Activated B cell treated with CpG ODN at 0.5 μM for 24 hours (primary cell): Measurements from ENCODE around the gene PSENEN. TPM values are rescaled to one million over a fixed set of nuclear protein-coding genes. Genes with fewer than 3 reads are reported as not detected.

Source experiments
- ATAC-seq: fragments of 200-7000 bp; cut with Tn5 transposase; one replicate; pipeline ENCODE4 v1.10.0; 2021; ENCODE audit warnings: low read depth, mild to moderate bottlenecking, moderate library complexity
- CTCF ChIA-PET: fragments of 350-600 bp; sonication (Branson Sonifier 250); formaldehyde crosslinking; loops from one replicate; lab custom pipeline; 2021; ENCODE audit warnings: antibody characterized with exemption; lab: Charles Lee
- POLR2A ChIA-PET: fragments of 350-600 bp; sonication (Branson Sonifier 250); formaldehyde crosslinking; loops from one replicate; lab custom pipeline; 2021; ENCODE audit warnings: antibody characterized with exemption; lab: Charles Lee
- DNase-seq: peaks from one replicate; pipeline ENCODE4 v3.0.0; 2022
- H3K27ac Mint-ChIP-seq: one replicate; pipeline ENCODE4 v1.8.0; 2020; ENCODE audit warnings: mixed read lengths
- H3K27me3 Mint-ChIP-seq: one replicate; pipeline ENCODE4 v1.8.0; 2021; ENCODE audit warnings: mixed read lengths
- H3K36me3 Mint-ChIP-seq: one replicate; pipeline ENCODE4 v1.8.0; 2021; ENCODE audit warnings: low read depth, mixed read lengths
- H3K4me1 Mint-ChIP-seq: one replicate; pipeline ENCODE4 v1.8.0; 2021; ENCODE audit warnings: mixed read lengths
- H3K4me3 Mint-ChIP-seq: one replicate; pipeline ENCODE4 v1.8.0; 2020; ENCODE audit warnings: mild to moderate bottlenecking, mixed read lengths
- H3K9me3 Mint-ChIP-seq: one replicate; pipeline ENCODE4 v1.8.0; 2020; ENCODE audit warnings: mixed read lengths
- intact Hi-C: fragments of 100-400 bp; cut with micrococcal nuclease; formaldehyde crosslinking; loops from one replicate; pipeline ENCODE4 v1.15.1; 2024
- total RNA-seq: library from RNA; stranded (reverse); gene quantifications from 2 replicates; pipeline ENCODE4 v1.2.3, GENCODE V29; 2022
- TF ChIP-seq, protein P1 (sequence below): fragments of 200-600 bp; IDR thresholded peaks from one replicate; pipeline ENCODE4 v1.8.0; 2022; ENCODE audit warnings: antibody characterized with exemption, mild to moderate bottlenecking

The PSENEN gene
- total RNA-seq, 1 donor from 2014 or later = 45.0 TPM

DNA sequence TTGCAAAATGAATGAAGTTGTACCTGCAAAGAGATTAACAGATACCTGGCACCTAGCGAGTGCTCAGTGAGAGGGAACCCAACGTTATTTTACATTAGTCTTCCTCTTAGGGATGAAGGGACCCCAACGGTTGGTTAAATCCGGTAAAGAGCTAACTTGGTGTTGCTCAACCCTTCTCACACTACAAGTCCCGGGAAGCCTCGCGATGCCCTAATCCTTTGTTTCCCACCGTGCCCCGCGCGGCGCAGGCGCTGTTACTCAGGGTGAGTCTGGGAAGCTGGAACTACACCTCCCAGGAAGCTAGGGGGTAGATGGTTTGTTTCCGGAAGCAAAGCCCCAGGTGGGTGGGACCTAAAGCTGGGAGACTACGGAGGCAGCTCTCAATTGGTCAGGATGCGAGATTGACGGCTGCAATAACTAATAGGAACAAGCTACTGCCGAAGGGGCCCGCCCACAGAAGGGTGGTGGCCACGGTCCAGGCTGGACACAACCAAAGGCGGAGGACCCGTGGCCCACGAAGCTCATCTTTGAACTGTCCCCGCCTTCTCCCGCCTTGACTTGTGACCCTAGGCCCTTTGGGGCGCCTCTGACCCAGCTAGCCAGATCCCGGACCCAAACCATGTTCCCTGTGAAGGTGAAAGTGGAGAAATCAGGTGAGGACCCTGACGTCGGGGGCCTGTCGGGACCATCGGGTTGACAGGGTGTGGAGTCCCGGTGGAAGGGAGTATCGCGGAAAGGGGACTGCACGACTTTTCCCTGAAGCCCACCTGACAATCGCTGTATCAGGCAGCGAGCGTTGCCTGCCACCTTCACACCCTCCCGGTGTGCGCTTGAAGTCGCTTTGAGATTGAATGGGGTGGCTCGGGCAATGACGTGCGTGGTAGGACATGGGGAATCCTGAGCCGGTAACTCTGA, 2.9 kb downstream of the PSENEN start, which contains the start of gene LIN37:
LIN37 (plus strand) TSS at position 471 of the 915 bp plus-strand sequence; CDS start at position 620, 149 bp downstream.
- ChIA-PET POLR2A (interaction anchor here (0.5 to 2.5 kb wide), 20 partner anchors 8 to 565 kb away, joined by 3 to 16 read pairs (median 6); partner anchors contain the start of genes ALKBH6, ATP4A, COX6B1 and FFAR1), CTCF (interaction anchor here (0.7 to 1.2 kb wide), 2 partner anchors 11 to 54 kb away, joined by 3 to 4 read pairs; no protein-coding TSS in a partner anchor)
- H3K27me3 Mint-ChIP-seq = no peaks in the 10 kb centered on the region
- H3K36me3 Mint-ChIP-seq = peaks cover 30% of the 10 kb centered on the region
- DNase-seq = peak; percentile 91
- H3K9me3 Mint-ChIP-seq = no peaks in the 10 kb centered on the region
- intact Hi-C loops = loop anchor here (1.0 to 10.0 kb wide), 8 partner anchors 10 to 1566 kb away; partner anchors contain the start of genes ARHGAP33, OVOL3, POLR2I and PROSER3
- peak within 1 kb of the TSS; percentile 96 for H3K27ac Mint-ChIP-seq
- TF ChIP-seq, protein P1, sequence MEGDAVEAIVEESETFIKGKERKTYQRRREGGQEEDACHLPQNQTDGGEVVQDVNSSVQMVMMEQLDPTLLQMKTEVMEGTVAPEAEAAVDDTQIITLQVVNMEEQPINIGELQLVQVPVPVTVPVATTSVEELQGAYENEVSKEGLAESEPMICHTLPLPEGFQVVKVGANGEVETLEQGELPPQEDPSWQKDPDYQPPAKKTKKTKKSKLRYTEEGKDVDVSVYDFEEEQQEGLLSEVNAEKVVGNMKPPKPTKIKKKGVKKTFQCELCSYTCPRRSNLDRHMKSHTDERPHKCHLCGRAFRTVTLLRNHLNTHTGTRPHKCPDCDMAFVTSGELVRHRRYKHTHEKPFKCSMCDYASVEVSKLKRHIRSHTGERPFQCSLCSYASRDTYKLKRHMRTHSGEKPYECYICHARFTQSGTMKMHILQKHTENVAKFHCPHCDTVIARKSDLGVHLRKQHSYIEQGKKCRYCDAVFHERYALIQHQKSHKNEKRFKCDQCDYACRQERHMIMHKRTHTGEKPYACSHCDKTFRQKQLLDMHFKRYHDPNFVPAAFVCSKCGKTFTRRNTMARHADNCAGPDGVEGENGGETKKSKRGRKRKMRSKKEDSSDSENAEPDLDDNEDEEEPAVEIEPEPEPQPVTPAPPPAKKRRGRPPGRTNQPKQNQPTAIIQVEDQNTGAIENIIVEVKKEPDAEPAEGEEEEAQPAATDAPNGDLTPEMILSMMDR = no peak
- H3K4me1 Mint-ChIP-seq = peaks cover 48% of the 10 kb centered on the region
- peak; percentile 73 for ATAC-seq
- peak within 1 kb of the TSS; percentile 98 for H3K4me3 Mint-ChIP-seq

DNA sequence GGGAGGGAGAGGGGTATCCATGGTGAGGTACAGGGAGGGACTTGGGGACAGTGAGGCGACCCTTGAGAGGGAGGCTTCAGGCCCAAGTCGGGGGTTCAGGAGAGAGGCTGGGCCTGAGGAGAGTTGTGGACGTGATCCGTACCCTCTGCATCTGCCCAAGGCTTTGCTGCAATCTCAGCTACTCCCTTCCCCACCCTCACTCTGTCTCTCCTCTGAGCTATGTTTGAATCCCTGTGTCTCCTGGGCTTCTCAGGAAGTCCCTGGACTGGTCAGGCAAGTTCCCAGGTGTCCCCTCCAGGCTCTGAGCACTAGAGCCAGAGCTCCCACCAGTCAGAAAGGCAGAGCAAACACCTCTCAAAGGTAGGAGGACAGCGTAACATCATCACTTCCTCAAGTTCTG, 4.7 kb downstream of the PSENEN start:
- intact Hi-C loops = no loop called here
- DNase-seq (no peak), ATAC-seq (no peak)
- Mint-ChIP-seq H3K27ac (no peak overlapping the region), H3K4me1 (peaks cover 37% of the 10 kb centered on the region), H3K36me3 (peaks cover 38% of the 10 kb centered on the region), H3K4me3 (no peak overlapping the region), H3K27me3 (peaks cover 5% of the 10 kb centered on the region), H3K9me3 (no peaks in the 10 kb centered on the region)
- TF ChIP-seq, protein P1 = no peak
- ChIA-PET CTCF (no interaction called here), POLR2A (interaction anchor here (0.6 to 2.5 kb wide), 3 partner anchors 7 to 48 kb away, joined by 3 to 9 read pairs (median 6); no protein-coding TSS in a partner anchor)

DNA sequence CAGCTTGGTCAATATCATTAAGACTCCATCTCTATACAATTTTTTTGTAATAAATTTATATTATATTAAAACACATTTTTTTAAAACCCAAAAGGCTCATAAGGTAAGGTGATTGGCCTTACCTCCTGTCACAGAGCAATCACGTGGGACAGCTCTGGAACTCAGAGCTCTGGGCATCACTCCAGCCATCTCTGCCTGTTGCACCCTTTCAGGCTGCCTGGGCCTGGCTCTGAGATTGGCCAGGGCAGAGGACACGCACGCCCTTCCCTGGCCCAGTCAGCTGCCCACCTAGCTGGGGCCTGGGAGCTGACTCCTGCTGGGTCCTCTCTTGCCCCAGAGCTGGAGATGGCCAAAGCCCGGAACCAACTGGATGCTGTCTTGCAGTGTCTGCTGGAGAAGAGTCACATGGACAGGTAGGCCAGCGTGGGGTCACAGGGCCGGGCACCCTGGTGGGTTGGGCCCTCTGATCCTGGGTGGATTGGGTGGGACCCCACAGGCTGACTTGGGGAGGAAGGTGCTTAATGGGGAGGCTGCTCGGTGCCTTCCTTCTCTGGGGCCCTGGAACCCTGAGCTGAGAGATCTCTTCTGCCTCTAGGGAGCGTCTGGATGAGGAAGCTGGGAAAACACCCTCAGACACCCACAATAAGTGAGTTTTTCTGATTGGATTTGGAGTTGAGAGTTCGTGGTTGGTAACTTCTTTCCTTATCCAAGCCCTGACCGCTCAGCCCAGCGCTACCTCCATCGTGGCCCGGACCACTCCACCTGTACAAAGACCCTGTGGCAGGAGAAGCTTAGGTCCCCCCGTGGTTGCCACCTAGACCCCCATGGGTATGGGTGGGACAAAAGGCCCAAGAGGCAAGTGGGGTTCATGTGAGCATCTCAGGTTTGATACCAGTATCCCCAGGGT, 6.6 kb downstream of the PSENEN start:
- peaks cover 32% of the 10 kb centered on the region for H3K36me3 Mint-ChIP-seq
- no peak for DNase-seq
- POLR2A ChIA-PET = interaction anchor here (0.6 to 1.1 kb wide), 3 partner anchors 10 to 152 kb away, joined by 3 to 6 read pairs (median 6); partner anchors contain the start of genes IGFLR1 and NFKBID
- no peak overlapping the region for H3K4me3 Mint-ChIP-seq
- H3K27ac Mint-ChIP-seq = no peak overlapping the region
- intact Hi-C loops = no loop called here
- CTCF ChIA-PET = no interaction called here
- no peaks in the 10 kb centered on the region for H3K9me3 Mint-ChIP-seq
- no peak for ATAC-seq
- H3K27me3 Mint-ChIP-seq = peaks cover 12% of the 10 kb centered on the region
- TF ChIP-seq, protein P1 = no peak
- peaks cover 35% of the 10 kb centered on the region for H3K4me1 Mint-ChIP-seq

DNA sequence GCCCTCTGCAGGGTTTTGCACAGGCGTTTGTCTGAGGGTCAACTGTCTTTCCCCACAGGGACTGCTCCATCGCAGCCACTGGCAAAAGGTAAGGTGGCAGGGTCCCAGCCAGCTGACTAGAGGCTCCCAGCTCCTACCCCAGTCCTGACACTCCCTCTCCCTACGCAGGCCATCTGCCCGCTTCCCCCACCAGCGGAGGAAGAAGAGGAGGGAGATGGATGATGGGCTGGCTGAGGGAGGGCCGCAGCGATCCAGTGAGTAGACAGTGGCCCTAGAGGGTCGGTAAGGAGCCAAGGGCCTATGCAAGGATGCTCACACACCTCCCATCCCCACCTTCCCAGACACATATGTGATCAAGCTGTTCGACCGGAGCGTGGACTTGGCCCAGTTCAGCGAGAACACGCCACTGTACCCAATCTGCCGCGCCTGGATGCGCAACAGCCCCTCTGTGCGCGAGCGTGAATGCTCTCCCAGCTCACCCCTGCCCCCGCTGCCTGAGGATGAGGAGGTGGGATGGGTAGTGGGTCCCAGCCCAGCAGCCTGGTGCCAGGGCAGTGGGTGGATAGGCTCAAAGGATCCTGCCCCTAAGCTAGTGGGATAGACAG, 7.4 kb downstream of the PSENEN start:
- no peaks in the 10 kb centered on the region for H3K9me3 Mint-ChIP-seq
- DNase-seq (no peak), ATAC-seq (no peak)
- intact Hi-C loops = no loop called here
- ChIA-PET CTCF (no interaction called here), POLR2A (interaction anchor here (1.0 kb wide), 1 partner anchor 152 kb away, joined by 6 read pairs; no protein-coding TSS in a partner anchor)
- TF ChIP-seq, protein P1 = no peak
- peaks cover 39% of the 10 kb centered on the region for H3K4me1 Mint-ChIP-seq
- peaks cover 34% of the 10 kb centered on the region for H3K36me3 Mint-ChIP-seq
- H3K27ac Mint-ChIP-seq = no peak overlapping the region
- H3K27me3 Mint-ChIP-seq = peaks cover 15% of the 10 kb centered on the region
- H3K4me3 Mint-ChIP-seq = no peak overlapping the region
